COR-L47 (cell line): Measurements from ENCODE around the gene PRMT3.
"Not testable (repeated sequence)": the region's sequence is repeated elsewhere in the genome, so short reads cannot be mapped to it uniquely, and the experiment has no call there.

ENCODE experiments used
- DNase-seq: peaks from one replicate; lab custom pipeline; 2025; lab: John Stamatoyannopoulos, UW

PRMT3 gene

GRCh38 chr11:20387261-20388095 is at the start of gene PRMT3:
TSS of gene PRMT3 (plus strand) at chr11:20387716. CDS start at chr11:20387747, 31 bp downstream.
- DNase-seq = peak; percentile 97

- DNase-seq = no peak
These were observed 45.0 kb upstream of the PRMT3 start for GRCh38 chr11:20342347-20343141.

GRCh38 chr11:20351136-20351535 is 36.4 kb upstream of the PRMT3 start:
- no peak for DNase-seq

GRCh38 chr11:20351751-20352262 is 35.7 kb upstream of the PRMT3 start:
- DNase-seq = no peak

GRCh38 chr11:20353829-20354434 is 33.6 kb upstream of the PRMT3 start:
- DNase-seq = peak; percentile 38

- peak; percentile 41 for DNase-seq
These were observed 32.0 kb upstream of the PRMT3 start for GRCh38 chr11:20355221-20356219.

GRCh38 chr11:20357150-20357549 is 30.4 kb upstream of the PRMT3 start:
- DNase-seq = no peak

- no peak for DNase-seq
These were observed 26.9 kb upstream of the PRMT3 start for GRCh38 chr11:20360650-20361049.

- DNase-seq = no peak
These were observed 25.0 kb upstream of the PRMT3 start for GRCh38 chr11:20362481-20362880.

- DNase-seq = no peak
These were observed 24.4 kb upstream of the PRMT3 start for GRCh38 chr11:20363149-20363499.

- DNase-seq = peak; percentile 40
These were observed 23.8 kb upstream of the PRMT3 start, which contains the start of gene HTATIP2 for GRCh38 chr11:20363500-20364340. TSS of gene HTATIP2 (plus strand) at chr11:20363714. CDS start at chr11:20364238, 524 bp downstream.

GRCh38 chr11:20364341-20364792 is 23.1 kb upstream of the PRMT3 start:
- DNase-seq = peak; percentile 9

GRCh38 chr11:20365465-20365864 is 22.1 kb upstream of the PRMT3 start:
- not testable (repeated sequence) for DNase-seq

- no peak for DNase-seq
These were observed 20.1 kb upstream of the PRMT3 start for GRCh38 chr11:20367313-20367948.

- no peak for DNase-seq
These were observed 19.1 kb upstream of the PRMT3 start for GRCh38 chr11:20368438-20368837.

- DNase-seq = no peak
These were observed 17.7 kb upstream of the PRMT3 start for GRCh38 chr11:20369826-20370225.

- no peak for DNase-seq
These were observed 15.4 kb upstream of the PRMT3 start for GRCh38 chr11:20372081-20372626.

GRCh38 chr11:20373147-20373546 is 14.4 kb upstream of the PRMT3 start:
- no peak for DNase-seq

GRCh38 chr11:20373568-20374209 is 13.8 kb upstream of the PRMT3 start:
- DNase-seq = no peak
